ENCODE results near the gene KLK12.

Gene KLK12

DNA sequence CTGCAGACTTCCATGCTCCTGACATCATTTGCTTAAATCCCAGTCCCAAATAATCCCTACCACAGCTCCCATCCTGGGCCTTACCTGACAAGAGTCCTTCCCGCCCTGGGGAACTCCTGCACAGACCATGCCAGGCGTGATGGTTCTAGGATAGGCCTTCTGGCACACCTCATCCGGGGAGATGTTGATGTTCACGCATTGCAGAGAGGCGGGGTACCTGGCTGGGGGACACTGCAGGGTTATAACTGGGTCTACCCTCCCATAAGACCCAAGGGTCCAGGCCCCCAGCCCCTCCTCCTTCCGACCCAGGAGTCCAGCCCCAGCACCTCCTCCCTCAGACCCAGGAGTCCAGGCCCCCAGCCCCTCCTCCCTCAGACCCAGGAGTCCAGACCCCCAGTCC is 43.9 kb upstream of the KLK12 start:
- H3K4me3 ChIP-seq (ENCODE audit: low read depth, low read length): no peak overlapping the region
- TF ChIP-seq, protein P1, sequence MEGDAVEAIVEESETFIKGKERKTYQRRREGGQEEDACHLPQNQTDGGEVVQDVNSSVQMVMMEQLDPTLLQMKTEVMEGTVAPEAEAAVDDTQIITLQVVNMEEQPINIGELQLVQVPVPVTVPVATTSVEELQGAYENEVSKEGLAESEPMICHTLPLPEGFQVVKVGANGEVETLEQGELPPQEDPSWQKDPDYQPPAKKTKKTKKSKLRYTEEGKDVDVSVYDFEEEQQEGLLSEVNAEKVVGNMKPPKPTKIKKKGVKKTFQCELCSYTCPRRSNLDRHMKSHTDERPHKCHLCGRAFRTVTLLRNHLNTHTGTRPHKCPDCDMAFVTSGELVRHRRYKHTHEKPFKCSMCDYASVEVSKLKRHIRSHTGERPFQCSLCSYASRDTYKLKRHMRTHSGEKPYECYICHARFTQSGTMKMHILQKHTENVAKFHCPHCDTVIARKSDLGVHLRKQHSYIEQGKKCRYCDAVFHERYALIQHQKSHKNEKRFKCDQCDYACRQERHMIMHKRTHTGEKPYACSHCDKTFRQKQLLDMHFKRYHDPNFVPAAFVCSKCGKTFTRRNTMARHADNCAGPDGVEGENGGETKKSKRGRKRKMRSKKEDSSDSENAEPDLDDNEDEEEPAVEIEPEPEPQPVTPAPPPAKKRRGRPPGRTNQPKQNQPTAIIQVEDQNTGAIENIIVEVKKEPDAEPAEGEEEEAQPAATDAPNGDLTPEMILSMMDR (IDR thresholded peaks at IDR 0.05; ENCODE audit: borderline replicate concordance, insufficient read depth, low read depth, low read length): no peak

DNA sequence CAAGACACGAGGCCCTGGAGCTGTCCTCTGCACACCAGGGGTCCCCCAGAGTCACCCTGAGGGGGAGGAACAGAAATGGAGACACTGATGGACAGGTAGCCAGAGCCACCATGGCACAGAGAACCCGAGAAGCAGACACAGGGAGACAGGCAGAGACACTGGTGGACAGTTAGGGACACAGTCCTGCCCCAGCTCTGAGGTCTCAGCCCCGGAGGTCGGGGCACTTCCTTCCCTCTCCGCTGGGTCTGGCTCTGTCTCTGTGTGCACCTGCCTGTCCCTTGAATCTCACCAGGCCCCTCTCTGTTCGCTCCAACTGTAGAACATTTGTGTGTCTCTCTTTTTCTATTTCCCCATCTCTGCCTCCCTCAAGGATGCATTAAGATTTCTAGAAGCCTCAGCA is 43.3 kb upstream of the KLK12 start:
- no peak overlapping the region for H3K4me3 ChIP-seq (ENCODE audit: low read depth, low read length)
- TF ChIP-seq, protein P1 (IDR thresholded peaks at IDR 0.05; ENCODE audit: borderline replicate concordance, insufficient read depth, low read depth, low read length): no peak

DNA sequence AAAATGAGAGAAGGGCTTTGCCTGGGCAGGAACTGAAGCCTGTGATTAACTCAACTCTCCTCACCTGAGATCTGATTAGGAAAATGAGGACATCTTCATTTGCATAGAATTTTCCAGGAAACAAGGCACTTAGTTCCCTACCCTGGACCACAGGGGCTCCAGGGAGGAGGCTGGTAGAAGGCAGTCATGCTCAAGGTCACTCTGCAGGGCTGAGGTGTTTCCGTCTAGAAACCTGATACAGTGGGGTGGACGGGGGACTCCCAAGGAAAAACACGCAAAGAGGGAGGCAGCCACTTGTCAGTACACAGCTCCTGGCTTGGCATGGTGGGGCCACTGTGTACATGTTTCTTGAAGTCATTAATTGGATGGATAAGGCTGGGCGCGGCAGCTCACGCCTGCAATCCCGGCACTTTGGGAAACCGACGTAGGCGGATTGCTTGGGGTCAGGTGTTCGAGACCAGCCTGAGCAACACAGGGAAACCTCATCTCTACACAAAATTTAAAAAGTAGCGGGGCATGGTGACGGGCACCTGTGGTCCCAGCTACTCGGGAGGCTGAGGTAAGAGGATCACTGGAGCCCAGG is 41.9 kb upstream of the KLK12 start:
- no peak overlapping the region for H3K4me3 ChIP-seq (ENCODE audit: low read depth, low read length)
- TF ChIP-seq, protein P1 (IDR thresholded peaks at IDR 0.05; ENCODE audit: borderline replicate concordance, insufficient read depth, low read depth, low read length): no peak

DNA sequence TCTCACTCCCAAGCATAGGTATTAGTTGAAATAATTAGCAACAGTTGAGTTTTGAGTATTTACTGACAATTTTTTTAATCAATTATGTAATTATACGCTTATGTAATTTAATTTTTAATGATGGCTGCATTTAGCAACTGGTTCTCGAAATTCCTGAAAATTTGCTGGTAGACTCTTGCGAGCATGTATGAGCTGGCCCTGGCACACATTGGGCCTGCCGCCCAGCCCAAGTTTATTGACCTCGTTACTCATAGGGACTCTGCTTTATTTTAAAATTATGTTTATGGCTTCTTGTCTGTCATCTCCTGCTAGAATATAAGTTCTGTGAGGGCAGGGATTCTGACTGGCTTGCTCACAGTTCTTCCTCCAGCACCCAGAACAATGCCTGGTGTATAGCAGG is 41.2 kb upstream of the KLK12 start:
- no peak overlapping the region for H3K4me3 ChIP-seq (ENCODE audit: low read depth, low read length)
- TF ChIP-seq, protein P1 (IDR thresholded peaks at IDR 0.05; ENCODE audit: borderline replicate concordance, insufficient read depth, low read depth, low read length): no peak

DNA sequence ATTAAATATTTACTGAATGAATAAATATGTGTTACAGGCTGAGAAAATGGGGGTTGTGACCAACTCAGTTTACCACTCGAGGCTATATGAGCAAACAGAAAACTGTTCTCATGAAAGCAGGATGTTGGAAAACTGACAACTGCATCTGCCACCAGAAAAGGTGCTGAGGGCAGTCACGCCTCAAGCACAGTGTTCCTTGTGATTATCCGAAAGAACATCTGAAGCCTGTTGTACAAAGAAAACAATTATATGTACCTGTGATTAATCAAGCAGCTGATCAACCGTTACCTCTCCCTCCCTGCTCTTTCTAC is 36.2 kb upstream of the KLK12 start:
- no peak overlapping the region for H3K4me3 ChIP-seq (ENCODE audit: low read depth, low read length)
- TF ChIP-seq, protein P1 (IDR thresholded peaks at IDR 0.05; ENCODE audit: borderline replicate concordance, insufficient read depth, low read depth, low read length): no peak

DNA sequence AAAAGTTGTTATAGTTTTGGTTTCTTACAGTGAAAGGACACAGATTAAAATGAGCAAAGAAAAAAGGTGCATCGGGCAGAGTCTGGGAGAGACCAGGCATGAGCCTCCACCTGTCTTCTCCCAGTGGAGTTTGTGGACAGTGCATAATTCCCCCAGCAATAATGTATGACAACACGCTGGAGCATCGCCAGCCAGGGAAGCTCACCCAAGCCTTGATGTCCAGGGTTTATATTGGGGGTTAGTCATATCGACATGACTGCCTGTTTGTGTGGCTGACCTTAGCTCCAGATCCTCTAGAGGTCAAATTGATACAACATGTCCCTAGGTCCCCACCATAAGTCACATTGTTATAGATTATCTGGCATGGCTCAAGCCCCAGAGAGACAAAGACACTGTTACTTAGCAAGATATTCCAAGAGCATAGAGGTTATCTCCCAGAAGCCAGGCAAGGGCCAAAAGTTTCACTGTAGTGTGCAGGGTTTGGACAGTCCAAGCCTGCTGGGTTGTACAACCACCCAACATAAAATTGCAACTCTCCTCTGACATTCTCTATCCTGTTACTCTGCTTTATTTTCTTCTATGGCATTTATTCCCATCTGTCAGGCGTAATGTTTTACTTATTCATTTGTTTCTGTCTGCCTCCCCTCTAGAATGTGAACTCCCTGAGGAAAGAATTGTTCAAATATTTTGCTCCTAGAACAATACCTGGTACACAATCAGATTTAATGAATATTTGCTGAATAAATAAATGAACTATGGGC is 35.7 kb upstream of the KLK12 start:
- TF ChIP-seq, protein P1 (IDR thresholded peaks at IDR 0.05; ENCODE audit: borderline replicate concordance, insufficient read depth, low read depth, low read length): no peak

More for the DNA sequence above, 35.7 kb upstream of the KLK12 start:
- no peak overlapping the region for H3K4me3 ChIP-seq (ENCODE audit: low read depth, low read length)
